Heart left ventricle (tissue), 16 donors: ENCODE results near the gene BCAR3. TPM values are rescaled to one million over a fixed set of nuclear protein-coding genes. Genes with fewer than 3 reads are reported as not detected.
A peak's percentile ranks its signal among the peaks of the same experiment; 100 is the strongest.

Experiments
- ATAC-seq, 4 donors: fragments of 200-7000 bp; cut with Tn5 transposase; one replicate each; pipeline ENCODE4 v1.9.1; 2020 to 2022; ENCODE audit warnings: moderate library complexity in 4 of 4, mild to moderate bottlenecking in 3 of 4, moderate number of reproducible peaks in 1 of 4
- DNase-seq, 5 donors: peaks; one replicate each; pipeline ENCODE4 v3.0.0-alpha.2; 2020
- H3K27ac ChIP-seq, 12 donors: fragments of 200-600 bp; sonication (generic) in 4 of 12; one replicate each; pipeline versions ENCODE4 v1.5.0 to v1.8.0; 2016 to 2022; ENCODE audit warnings: mild to moderate bottlenecking in 2 of 12
- H3K27me3 ChIP-seq, 9 donors: fragments of 200-600 bp; sonication (generic) in 2 of 9; one replicate each; pipeline versions ENCODE4 v1.5.1 to v1.8.0; 2016 to 2022; ENCODE audit warnings: mild to moderate bottlenecking in 3 of 9
- H3K36me3 ChIP-seq, 9 donors: fragments of 200-600 bp; sonication (generic) in 2 of 9; one replicate each; pipeline versions ENCODE4 v1.5.0 to v1.8.0; 2018 to 2022; ENCODE audit warnings: mild to moderate bottlenecking in 2 of 9
- H3K4me1 ChIP-seq, 12 donors: fragments of 200-600 bp; sonication (generic) in 4 of 12; one replicate each; pipeline versions ENCODE4 v1.5.0 to v1.8.0; 2016 to 2022; ENCODE audit warnings: mild to moderate bottlenecking in 3 of 12
- H3K4me3 ChIP-seq, 12 donors: fragments of 200-600 bp; sonication (generic) in 4 of 12; one replicate each; pipeline versions ENCODE4 v1.5.0 to v1.8.0; 2017 to 2022; ENCODE audit warnings: mild to moderate bottlenecking in 9 of 12, moderate library complexity in 4 of 12
- H3K9me3 ChIP-seq, 12 donors: fragments of 200-600 bp; sonication (generic) in 4 of 12; one replicate each; pipeline versions ENCODE4 v1.5.0 to v1.8.0; 2016 to 2022; ENCODE audit warnings: mild to moderate bottlenecking in 1 of 12
- POLR2A ChIP-seq, 2 donors: fragments of 450-650 bp; IDR thresholded peaks; one replicate each; pipeline ENCODE4 v1.6.1; 2017; ENCODE audit warnings: antibody characterized with exemption in 2 of 2, mild to moderate bottlenecking in 2 of 2, moderate library complexity in 2 of 2
- WGBS, 4 donors: extraction: QIAGEN DNeasy Blood & Tissue Kit in 2 of 4; methylation state at CpG; one replicate each; pipeline versions ENCODE4 v1.1.5 to v1.1.7; 2013 to 2018; 5-methylcytosine and 5-hydroxymethylcytosine counted together
- intact Hi-C, 10 donors: fragments of 100-400 bp; cut with DNase I; formaldehyde crosslinking; loops; one replicate each; pipeline versions ENCODE4 v1.11.1 to v1.14.2; 2022
- polyA plus RNA-seq, 2 donors: library from polyadenylated mRNA; stranded (reverse); fragments of 200-250 nt; gene quantifications; one replicate each; pipeline ENCODE4 v1.2.3, GENCODE V29; 2013
- total RNA-seq, 9 donors: library from RNA; depleted of rRNA in 2 of 9; stranded (reverse); fragments of >200 nt in 2 of 9; fragmentation: NEBNext Ultra II Directional in 3 of 9; extraction: Animal tissue kit (Norgen Biotek cat#: 25700) in 3 of 9; gene quantifications; one replicate each; pipeline versions ENCODE4 v1.1.0 to v1.2.4, GENCODE V29; 2016 to 2023
- TF ChIP-seq, protein P1 (sequence below), 12 donors: fragments of 200-600 bp; sonication (generic) in 4 of 12; IDR thresholded peaks; one replicate each; pipeline versions ENCODE4 v1.5.0 to v1.8.0; 2018 to 2022; ENCODE audit warnings: antibody characterized with exemption in 12 of 12, mild to moderate bottlenecking in 5 of 12
- donor health status: ischemic (EF 13 %, LVEDD 7.1; RV severe dilation, severe dysfunction).
- donor health status: healthy with polysubstance abuse.
- donor health status: DM: no; HTN: yes; CAD: no.
- donor health status: DM: no; HTN: no; CAD: no.
- donor health status: ischemic (EF 25% LVEDD 6.9; RV normal size, moderate dysfunction).
- donor health status: ischemic (EF 25% LVEDD 5.7; RV mildly dilated, moderate dysfunction).
- donor health status: healthy.
- donor health status: DM: yes; HTN: yes; CAD: no.
- donor health status: ischemic (EF 35%, LVEDD 5.7; RV mildly dilated, moderate dysfunction).
- donor health status: nonischemic (EF 11% LVEDD 7.7; RV severe dilation, severe dysfunction).
- donor health status: DM: yes; HTN: yes; CAD: no.
- donor health status: PGD.
- donor health status: ischemic (EF 29% LVEDD 5.4; RV normal size, mild dysfunction).
- donor health status: nonischemic (EF 23%, LVEDD 6.1; RV moderate dilation, normal function).

Gene BCAR3
- total and polyA plus RNA-seq, 11 donors: 6.4 to 25.0 (median 12.9) TPM

DNA sequence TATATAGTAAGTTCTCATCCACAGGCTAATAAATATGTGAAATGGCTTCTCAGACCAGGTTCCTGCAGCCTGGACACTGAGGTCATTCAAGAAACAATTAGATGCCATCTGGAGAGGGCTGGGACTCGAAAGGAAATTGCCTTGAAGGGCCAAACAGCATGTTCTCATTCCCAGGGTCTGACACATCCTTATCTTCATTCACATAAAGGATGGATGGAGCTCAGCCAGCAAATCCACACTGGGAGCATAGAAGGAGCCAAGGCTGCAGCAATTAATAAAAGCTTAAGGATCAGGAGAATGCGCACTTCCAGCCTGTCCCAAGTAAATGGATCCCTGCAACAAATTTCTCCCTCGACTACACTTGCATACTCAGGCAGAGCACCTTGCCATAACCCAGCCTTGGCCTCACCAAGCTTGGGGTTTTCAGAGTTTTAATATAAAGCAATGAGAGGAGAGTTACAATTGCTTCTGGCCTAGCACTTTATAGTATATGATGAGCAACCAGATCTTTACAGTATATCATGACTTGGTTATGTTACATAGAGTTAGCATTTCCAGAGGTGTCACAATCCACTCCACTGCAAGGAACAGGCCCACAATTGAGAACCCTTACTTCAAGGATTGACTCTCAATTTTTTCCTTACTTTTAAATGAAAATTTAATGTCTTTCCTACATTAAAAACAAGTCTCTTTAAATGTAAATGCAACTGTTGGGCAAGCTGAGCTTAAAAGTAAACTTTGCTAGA lies 55.9 kb downstream of the BCAR3 start:
- Histone ChIP-seq H3K27me3 (no peaks in the 10 kb centered on the region), H3K36me3 (no peaks in the 10 kb centered on the region), H3K4me3 (no peak overlapping the region), H3K9me3 (no peaks in the 10 kb centered on the region), H3K27ac (peak overlapping the region in 10 of 12 donors; percentile 11 to 81 (median 53)), H3K4me1 (peaks cover 0 to 56% (median 32%) of the 10 kb centered on the region in 12 donors)
- peak; percentile 33 to 74 (median 66) for ATAC-seq
- intact Hi-C loops: loop anchor here in 9 of 10 donors (2.0 to 10.0 kb wide), 6 partner anchors 97 to 321 kb away; partner anchors contain the start of gene DR1 (in 1 of the 9)
- WGBS, 4 donors: 21 to 50% (median 44%) methylated on average over 3 of the region's 3 CpGs
- TF ChIP-seq, protein P1, sequence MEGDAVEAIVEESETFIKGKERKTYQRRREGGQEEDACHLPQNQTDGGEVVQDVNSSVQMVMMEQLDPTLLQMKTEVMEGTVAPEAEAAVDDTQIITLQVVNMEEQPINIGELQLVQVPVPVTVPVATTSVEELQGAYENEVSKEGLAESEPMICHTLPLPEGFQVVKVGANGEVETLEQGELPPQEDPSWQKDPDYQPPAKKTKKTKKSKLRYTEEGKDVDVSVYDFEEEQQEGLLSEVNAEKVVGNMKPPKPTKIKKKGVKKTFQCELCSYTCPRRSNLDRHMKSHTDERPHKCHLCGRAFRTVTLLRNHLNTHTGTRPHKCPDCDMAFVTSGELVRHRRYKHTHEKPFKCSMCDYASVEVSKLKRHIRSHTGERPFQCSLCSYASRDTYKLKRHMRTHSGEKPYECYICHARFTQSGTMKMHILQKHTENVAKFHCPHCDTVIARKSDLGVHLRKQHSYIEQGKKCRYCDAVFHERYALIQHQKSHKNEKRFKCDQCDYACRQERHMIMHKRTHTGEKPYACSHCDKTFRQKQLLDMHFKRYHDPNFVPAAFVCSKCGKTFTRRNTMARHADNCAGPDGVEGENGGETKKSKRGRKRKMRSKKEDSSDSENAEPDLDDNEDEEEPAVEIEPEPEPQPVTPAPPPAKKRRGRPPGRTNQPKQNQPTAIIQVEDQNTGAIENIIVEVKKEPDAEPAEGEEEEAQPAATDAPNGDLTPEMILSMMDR (IDR thresholded peaks at IDR 0.05): no peak
- no peak for TF ChIP-seq POLR2A (IDR thresholded peaks at IDR 0.05)
- DNase-seq: peak in 4 of 5 donors; percentile 44 to 66 (median 58)

DNA sequence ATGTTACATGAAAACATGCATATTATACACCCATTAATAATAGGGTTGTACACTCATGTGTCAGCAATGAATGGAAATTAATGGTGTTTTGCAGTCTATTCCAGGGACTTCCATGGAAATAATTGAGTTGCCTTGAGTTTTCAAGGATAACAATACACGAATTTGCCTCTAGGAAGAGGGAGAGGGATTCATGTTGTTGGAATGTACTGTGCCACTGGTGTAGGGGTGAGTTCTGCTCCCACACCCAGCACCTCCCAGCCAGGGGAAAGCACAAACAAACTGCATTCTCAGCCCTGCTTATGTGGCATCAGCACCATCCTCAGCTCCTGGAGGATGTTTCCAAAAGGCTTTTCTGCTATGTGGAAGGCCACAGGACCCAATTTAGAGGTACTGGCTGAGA lies 57.8 kb downstream of the BCAR3 start:
- intact Hi-C loops: loop anchor here in 9 of 10 donors (5.0 to 10.0 kb wide), 7 partner anchors 37 to 319 kb away; partner anchors contain the start of genes FNBP1L (in 2 of the 9) and DR1 (in 1 of the 9)
- Histone ChIP-seq H3K27ac (peak overlapping the region in 6 of 12 donors; percentile 11 to 81 (median 34)), H3K27me3 (no peaks in the 10 kb centered on the region), H3K9me3 (no peaks in the 10 kb centered on the region), H3K36me3 (no peaks in the 10 kb centered on the region), H3K4me1 (peaks cover 0 to 58% (median 27%) of the 10 kb centered on the region in 12 donors), H3K4me3 (no peak overlapping the region)
- 56 to 64% (median 60%) methylated on average over 1 of the region's 1 CpG for WGBS, 4 donors
- no peak for TF ChIP-seq POLR2A (IDR thresholded peaks at IDR 0.05)
- TF ChIP-seq, protein P1 (IDR thresholded peaks at IDR 0.05): no peak
- no peak for DNase-seq
- ATAC-seq: peak in 1 of 4 donors; percentile 26

DNA sequence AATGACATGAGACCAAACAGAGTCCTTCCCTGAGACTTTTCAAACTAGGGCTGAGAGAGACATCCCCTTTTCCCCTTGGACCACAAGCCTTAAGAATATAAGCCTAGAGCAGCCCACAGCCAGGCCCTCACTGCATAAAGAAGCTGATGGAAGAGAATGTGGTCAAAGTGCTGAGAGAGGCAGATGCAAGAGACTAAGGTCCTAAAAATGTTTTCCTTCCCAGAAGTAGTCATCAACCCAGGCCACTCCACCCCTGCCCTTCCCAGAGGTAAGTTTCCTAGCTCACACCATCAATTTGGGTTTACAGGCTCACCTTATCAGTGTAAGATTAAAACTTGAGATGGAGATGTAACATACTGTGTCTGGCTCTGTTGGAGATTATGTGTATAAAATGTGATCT lies 58.2 kb downstream of the BCAR3 start:
- TF ChIP-seq, protein P1 (IDR thresholded peaks at IDR 0.05): no peak
- TF ChIP-seq POLR2A (IDR thresholded peaks at IDR 0.05): no peak
- Histone ChIP-seq H3K27me3 (no peaks in the 10 kb centered on the region), H3K27ac (peak overlapping the region in 1 of 12 donors; percentile 81), H3K36me3 (no peaks in the 10 kb centered on the region), H3K4me1 (peaks cover 0 to 62% (median 28%) of the 10 kb centered on the region in 12 donors), H3K9me3 (no peaks in the 10 kb centered on the region), H3K4me3 (no peak overlapping the region)
- intact Hi-C loops: loop anchor here in 9 of 10 donors (5.0 to 10.0 kb wide), 7 partner anchors 36 to 319 kb away; partner anchors contain the start of genes FNBP1L (in 2 of the 9) and DR1 (in 1 of the 9)
- ATAC-seq: no peak
- no peak for DNase-seq

DNA sequence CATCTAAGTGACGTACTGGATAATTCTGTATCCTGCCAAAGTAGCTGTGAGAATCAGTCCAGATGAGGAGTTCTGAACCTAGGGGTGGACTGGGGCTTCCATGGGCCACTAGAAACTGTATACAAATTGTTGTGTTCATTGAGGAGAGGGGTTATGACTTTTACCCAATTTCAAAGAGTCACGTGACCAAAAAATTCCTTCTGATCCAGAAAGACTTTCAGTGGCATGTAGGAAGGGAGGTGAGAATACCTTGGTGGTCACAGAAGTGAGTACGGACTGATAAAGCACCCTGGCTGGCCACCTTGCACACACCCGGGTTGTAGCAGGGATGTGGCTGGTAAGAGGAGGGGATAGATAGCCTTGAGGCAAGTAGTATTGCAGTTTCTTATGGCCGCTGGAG lies 60.4 kb downstream of the BCAR3 start:
- Histone ChIP-seq H3K27ac (no peak overlapping the region), H3K27me3 (no peaks in the 10 kb centered on the region), H3K36me3 (no peaks in the 10 kb centered on the region), H3K9me3 (no peaks in the 10 kb centered on the region), H3K4me3 (no peak overlapping the region), H3K4me1 (peaks cover 7 to 79% (median 46%) of the 10 kb centered on the region in 12 donors)
- intact Hi-C loops: loop anchor here in 9 of 10 donors (5.0 to 10.0 kb wide), 7 partner anchors 34 to 316 kb away; partner anchors contain the start of genes FNBP1L (in 2 of the 9) and DR1 (in 1 of the 9)
- no peak for DNase-seq
- no peak for ATAC-seq
- 95 to 98% (median 96%) methylated on average over 5 of the region's 5 CpGs for WGBS, 4 donors
- TF ChIP-seq, protein P1 (IDR thresholded peaks at IDR 0.05): no peak
- no peak for TF ChIP-seq POLR2A (IDR thresholded peaks at IDR 0.05)
